Measurements from ENCODE around the gene CYTH2.
"Not testable (repeated sequence)": the region's sequence is repeated elsewhere in the genome, so short reads cannot be mapped to it uniquely, and the experiment has no call there.

Gene CYTH2

DNA sequence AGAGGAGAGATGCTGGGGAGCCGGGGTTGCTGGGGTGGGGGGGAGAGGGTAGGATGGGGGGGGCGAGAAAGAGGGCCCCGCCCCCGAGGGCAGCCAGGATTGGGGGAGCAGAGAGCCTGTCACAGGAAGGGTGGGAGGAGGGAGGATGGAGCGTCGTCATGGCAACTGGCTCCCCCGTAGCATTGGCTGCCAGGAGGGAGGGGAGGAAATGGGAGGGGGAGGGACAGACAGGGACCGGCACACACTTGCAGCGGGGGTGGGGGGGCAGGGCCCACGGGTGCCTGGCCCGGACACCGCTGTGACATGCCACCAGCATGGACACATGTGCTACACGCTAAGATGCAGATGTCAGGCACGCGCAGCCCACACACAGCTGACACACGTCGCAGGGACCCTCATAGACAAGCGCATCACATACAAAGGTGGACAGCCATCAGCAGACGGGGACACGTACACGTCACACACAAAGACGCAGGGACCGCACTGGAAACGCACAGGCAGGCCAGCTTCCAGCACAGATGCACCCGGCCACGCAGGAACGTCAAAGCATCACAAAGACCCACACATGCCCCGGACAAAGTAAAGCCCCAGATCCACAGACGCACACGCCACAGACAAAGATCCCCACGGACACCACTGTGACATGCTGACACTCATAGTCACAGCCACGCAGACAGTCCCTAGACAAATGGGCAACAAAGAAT is 42.8 kb downstream of the CYTH2 start, which contains the start of gene LMTK3:
TSS of gene LMTK3 (minus strand) at position 36 of the 704 bp plus-strand sequence. CDS start 259 bp downstream, outside the sequence.
- peak; percentile 72 for DNase-seq (ENCODE audit: low spot score)

DNA sequence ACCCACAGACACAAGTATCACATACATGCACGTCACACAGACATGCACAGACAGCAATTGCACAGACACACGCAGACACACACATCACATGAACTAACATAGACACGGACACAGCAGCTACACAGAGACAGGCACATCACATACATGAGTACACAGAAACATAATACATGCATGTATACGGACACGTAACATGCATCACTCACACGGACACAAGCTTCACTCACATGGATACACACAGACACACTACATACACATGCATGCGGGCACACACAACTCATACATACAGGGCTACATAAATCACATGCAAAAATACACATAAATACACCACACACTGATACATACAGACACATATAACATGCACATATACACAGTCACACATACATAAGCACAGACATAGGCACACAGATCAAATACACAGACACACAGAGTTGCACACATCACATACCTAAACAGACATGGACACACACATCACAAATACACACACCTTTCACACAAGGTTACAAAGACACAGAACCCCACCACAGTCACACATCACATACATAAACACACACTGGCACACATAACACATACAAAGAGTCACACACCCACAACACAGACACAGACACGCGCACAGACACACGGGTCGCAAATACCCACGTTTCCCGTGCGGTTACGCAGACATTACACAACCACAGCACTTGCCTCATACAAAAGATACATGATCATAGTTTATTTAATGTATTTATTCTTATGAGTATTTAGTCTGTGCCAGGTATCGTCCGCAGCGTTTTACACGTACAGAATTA is 43.5 kb downstream of the CYTH2 start:
- no peak for DNase-seq (ENCODE audit: low spot score)

DNA sequence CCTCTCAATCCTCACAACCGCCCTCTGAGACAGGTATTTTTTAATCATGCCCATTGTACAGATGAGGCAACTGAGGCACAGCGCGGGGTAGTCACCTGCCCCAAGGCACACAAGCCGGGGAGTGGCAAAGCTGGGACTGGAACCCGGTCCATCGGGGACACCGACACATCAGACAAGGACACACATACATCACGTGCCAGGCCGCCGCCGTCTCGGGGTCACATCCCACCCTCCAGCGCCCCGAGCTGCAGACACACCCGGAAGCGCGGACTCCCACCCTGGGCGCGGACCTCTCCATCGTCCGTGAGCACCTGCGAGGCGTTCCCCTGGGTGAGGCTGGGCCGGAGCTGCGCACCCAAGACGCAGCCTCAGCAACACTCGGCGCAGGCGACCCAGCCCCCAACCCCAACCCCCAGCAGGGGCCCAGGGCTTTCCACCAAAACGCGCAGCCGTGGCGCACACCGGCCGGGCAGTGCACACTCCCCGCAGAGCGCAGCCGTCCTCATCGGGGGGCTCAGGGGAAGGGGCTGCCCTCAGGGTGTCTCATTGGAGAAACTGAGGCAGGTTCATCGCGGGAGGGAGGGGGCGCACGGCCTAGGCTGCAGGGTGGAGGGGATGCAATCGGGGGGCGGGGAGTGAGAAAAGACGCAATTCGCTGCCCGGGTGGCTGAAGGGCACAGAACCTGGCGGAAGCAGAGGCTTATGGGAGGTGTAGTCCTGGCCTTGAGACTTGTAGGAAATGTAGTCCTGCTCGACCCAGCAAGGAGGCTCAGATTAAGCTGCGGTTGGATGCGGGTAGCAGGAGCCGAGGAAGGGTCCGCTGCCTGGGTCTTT is 44.3 kb downstream of the CYTH2 start:
- DNase-seq (ENCODE audit: low spot score), result peak; percentile 86

DNA sequence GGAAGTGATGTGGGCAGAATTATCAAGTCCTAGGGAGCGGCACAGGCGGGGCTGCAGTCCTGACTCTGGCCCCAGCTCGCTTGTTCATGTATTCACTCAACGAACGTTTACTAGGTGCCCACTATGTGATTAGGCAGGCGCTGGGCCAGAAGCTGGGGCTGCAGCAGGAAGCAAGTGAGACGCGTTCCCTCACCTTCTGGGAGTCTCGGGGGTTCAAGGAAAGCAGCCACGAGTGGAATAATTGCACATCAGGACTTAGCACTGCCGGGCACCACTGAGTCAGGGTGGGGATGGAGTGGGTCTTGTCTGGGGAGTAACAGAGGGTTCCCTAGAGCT is 44.9 kb downstream of the CYTH2 start:
- DNase-seq (ENCODE audit: low spot score), result no peak

DNA sequence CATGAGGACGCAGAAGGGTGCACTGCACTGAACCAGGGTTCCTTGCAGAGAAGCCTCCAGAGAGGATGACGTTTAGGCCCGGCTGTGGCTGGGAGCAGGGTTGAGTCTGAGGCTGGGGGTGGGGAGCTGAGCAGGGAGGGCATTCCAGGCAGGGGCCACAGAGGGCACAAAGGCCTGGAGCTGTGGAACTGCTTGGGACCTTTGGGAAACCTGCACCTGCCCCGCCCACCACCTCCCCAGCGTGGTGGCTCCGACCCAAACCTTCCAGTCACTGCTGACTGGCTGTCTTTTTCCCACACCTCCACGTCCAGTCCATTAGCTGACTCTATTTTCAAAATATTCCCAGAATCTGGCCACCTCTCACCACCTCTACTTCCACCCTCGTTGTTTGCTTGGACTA is 47.4 kb downstream of the CYTH2 start:
- no peak for DNase-seq (ENCODE audit: low spot score)

DNA sequence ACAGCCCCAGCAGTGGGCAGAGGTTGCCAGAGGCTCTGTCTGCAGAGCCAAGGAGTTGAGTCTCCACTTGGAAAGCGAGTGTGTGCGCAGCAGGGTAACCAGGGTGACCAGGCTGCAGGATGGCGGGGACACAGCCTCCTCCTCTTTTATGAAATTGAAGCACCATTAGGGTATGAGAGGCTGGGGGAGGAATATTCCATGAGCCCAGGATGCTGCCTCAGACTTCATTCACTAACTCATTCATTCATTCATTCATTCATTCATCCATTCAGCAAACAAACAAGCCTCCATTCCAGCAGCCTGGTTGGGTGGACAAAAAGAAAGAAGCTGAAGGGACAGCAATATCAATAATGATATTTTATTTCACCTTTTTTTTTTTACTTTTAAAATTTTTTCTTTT is 49.0 kb downstream of the CYTH2 start:
- DNase-seq (ENCODE audit: low spot score), result no peak

DNA sequence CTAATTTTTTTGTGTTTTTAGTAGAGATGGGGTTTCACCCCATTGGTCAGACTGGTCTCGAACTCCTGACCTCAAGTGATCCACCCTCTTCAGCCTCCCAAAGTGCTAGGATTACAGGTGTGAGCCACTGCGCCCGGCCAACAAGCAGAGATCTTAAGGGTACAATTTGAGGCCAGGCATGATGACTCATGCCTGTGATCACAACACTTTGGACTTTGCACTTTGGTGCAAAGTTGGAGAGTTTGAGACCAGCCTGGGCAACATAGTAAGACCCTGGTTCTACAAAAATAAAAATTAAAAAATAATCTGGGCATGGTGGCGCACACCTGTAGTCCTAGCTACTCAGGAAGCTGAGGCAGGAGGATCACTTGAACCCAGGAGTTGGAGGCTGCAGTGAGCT is 50.3 kb downstream of the CYTH2 start:
- not testable (repeated sequence) for DNase-seq (ENCODE audit: low spot score)

DNA sequence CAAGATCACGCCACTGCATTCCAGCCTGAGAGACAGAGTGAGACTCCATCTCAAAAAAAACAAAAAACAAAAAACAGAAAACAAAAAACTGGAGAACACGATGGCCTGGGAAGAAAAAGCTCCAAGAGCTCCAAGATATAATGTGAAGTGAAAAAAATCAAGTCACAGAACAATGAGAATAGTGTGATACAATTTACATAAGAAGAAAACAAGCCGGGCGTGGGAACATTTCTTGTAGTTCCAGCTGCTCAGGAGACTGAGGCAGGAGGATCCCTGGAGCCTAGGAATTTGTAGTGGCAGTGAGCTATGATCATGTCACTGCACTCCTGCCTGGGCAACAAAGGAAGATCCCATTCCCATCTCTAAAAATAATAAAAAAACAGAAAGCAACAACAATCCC is 51.0 kb downstream of the CYTH2 start:
- no peak for DNase-seq (ENCODE audit: low spot score)

DNA sequence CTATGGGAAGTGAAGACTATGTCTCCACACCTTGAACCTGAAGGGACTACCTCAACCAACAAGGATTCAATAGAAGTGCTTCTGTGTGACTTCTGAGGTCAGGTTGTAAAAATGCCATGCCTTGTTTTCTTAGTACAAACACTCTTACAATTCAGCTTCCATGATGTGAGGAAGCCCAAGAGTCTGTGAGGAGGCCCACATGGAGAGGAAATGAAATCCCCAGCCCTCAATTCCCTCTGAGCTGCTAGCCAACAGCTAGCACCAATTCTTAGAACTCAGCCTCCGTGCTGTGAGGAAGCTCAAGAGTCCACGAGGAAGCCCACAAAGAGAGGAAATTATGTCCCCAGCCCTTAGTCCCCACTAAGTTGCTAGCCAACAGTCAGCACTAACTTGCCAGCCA is 55.1 kb downstream of the CYTH2 start:
- no peak for DNase-seq (ENCODE audit: low spot score)

DNA sequence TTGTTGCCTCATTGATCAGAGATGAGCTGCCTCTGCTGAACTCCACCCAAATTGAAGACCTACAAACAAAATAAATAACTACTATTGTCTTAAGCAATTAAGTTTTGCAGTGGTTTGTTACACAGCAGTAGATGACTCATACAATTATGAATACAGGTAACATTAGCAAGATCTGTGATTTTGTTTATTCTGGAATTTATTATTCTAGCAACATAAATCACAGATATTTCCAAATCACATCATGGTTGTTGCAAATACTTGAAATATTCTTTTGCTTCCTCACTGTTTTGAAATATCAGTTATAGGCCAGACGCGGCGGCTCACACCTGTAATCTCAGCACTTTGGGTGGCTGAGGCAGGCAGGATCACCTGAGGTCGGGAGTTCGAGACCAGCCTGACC is 55.6 kb downstream of the CYTH2 start:
- DNase-seq (ENCODE audit: low spot score), result no peak

DNA sequence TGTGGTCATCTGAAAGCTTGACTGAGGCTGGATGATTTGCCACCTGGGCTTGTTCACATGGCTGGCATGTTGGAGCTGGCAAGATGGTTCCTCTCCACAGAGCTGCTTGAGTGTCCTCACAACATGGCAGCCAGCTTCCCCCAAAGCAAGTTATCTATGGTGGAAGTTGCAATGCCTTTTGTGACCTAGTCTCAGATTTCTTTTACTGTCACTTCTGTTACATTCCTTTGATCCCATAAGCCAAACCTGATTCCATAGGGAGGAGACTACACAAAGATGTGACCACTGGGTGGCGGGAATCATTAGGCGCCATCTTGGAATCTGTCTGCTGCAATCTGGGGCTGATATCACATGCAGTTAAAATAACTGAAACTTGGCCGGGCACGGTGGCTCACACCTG is 60.0 kb downstream of the CYTH2 start:
- no peak for DNase-seq (ENCODE audit: low spot score)

DNA sequence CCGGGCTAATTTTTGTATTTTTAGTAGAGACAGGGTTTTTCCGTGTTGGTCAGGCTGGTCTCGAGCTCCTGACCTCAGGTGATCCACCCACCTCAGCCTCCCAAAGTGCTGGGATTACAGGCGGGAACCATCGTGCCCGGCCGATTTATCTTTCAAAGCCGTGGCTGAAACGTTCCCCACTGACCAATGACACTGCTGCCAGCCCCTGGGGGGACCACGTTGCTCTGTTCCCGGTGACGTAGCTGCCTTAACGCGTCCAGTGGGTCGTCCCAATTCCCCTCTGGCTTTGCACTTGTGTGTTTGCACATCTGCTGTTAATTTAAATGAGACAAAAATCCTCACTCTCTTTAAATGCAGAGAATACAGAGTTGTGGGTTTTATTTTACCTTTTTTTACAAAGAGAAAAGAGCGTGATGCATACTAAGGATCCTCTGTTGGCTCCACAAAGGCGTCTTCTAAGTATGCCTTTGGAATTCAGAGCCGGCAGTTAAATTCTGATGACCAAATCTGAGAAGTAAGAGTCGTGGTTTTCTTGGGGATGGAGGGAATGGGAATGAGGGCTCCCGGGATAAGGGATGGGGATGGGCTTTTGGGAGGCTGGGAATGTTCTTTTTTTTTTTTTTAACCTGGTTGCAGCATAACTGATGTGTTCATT is 61.0 kb downstream of the CYTH2 start:
- no peak for DNase-seq (ENCODE audit: low spot score)

DNA sequence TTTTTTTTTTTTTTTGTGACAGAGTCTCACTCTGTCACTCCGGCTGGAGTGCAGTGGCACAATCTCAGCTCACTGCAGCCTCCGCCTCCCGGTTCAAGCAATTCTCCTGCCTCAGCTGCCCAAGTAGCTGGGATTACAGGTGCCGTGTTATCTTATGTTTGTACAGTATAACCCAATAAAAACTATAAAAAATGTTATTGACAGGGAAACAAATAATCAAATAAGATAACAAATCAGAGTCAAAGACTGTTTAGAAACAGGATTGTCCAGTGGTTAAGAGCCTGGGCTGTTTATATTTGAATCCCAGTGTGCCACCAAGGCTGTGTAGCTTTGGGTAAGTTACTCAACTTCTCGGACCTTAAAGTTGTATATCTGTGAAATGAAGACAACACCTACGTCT is 61.6 kb downstream of the CYTH2 start:
- no peak for DNase-seq (ENCODE audit: low spot score)
